Caco-2 (cell line): ENCODE measurements around the gene RSF1. TPM values are rescaled to one million over a fixed set of nuclear protein-coding genes. Genes with fewer than 3 reads are reported as not detected.

Source experiments
- BruUV-seq: library from RNA; stranded (reverse); fragments of 400-500 nt; replicated peaks from 2 replicates; lab custom pipeline; 2021; lab: Mats Ljungman, UMichigan
- CTCF ChIA-PET: fragments of 300-600 bp; sonication (Branson Sonifier 250); formaldehyde crosslinking; loops from one replicate; lab custom pipeline; 2022; ENCODE audit warnings: antibody characterized with exemption; lab: Charles Lee
- POLR2A ChIA-PET: fragments of 300-600 bp; sonication (Branson Sonifier 250); formaldehyde crosslinking; loops from one replicate; lab custom pipeline; 2022; ENCODE audit warnings: antibody characterized with exemption; lab: Charles Lee
- DNase-seq, 2 experiments: peaks; one replicate each; pipeline versions ENCODE4 v3.0.0 to v3.0.0-alpha.2; 2020 to 2022
- H3K27me3 ChIP-seq: replicated peaks from 2 replicates; pipeline ENCODE4 v1.6.0; 2011; ENCODE audit warnings: low read length; ENCODE audit not compliant: control insufficient read depth, insufficient read depth
- H3K36me3 ChIP-seq: 2 replicates; pipeline ENCODE4 v1.5.1; 2011; ENCODE audit warnings: low read length; ENCODE audit not compliant: control insufficient read depth, insufficient read depth
- H3K4me1 ChIP-seq: fragments of 250-450 bp; sonication (Bioruptor Pico); 2 replicates; pipeline ENCODE4 v1.5.1; 2020; ENCODE audit warnings: mild to moderate bottlenecking
- H3K4me3 ChIP-seq: 2 replicates; pipeline ENCODE4 v1.5.1; 2011; ENCODE audit warnings: low read depth, mild to moderate bottlenecking, control low read depth, low read length
- H3K9me3 ChIP-seq: fragments of 250-450 bp; sonication (Bioruptor Pico); 2 replicates; pipeline ENCODE4 v1.5.1; 2020; ENCODE audit warnings: mild to moderate bottlenecking, moderate library complexity
- H3K27ac Mint-ChIP-seq: one replicate; pipeline ENCODE4 v1.8.0; 2022; ENCODE audit warnings: mixed read lengths; ENCODE audit not compliant: unreplicated experiment
- H3K27me3 Mint-ChIP-seq: one replicate; pipeline ENCODE4 v1.8.0; 2022; ENCODE audit warnings: mixed read lengths; ENCODE audit not compliant: insufficient read depth, unreplicated experiment
- H3K36me3 Mint-ChIP-seq: one replicate; pipeline ENCODE4 v1.8.0; 2022; ENCODE audit warnings: mild to moderate bottlenecking, mixed read lengths; ENCODE audit not compliant: insufficient read depth, unreplicated experiment
- H3K4me1 Mint-ChIP-seq: one replicate; pipeline ENCODE4 v1.8.0; 2022; ENCODE audit warnings: low read depth, mixed read lengths; ENCODE audit not compliant: unreplicated experiment
- H3K4me3 Mint-ChIP-seq: one replicate; pipeline ENCODE4 v1.8.0; 2022; ENCODE audit warnings: mild to moderate bottlenecking, moderate library complexity, mixed read lengths; ENCODE audit not compliant: unreplicated experiment
- H3K9me3 Mint-ChIP-seq: one replicate; pipeline ENCODE4 v1.8.0; 2022; ENCODE audit warnings: mixed read lengths; ENCODE audit not compliant: unreplicated experiment
- intact Hi-C: fragments of 100-400 bp; cut with micrococcal nuclease; formaldehyde crosslinking; loops from one replicate; pipeline ENCODE4 v1.10.0; 2022; ENCODE audit not compliant: unreplicated experiment
- total RNA-seq: library from RNA; stranded (reverse); gene quantifications from 2 replicates; pipeline ENCODE4 v1.2.3, GENCODE V29; 2022
- TF ChIP-seq, protein P1 (sequence below), 2 experiments: fragments of 200-600 bp in 1 of 2; IDR thresholded peaks; 1 replicate in 1 of 2; 2 replicates in 1 of 2; pipeline versions ENCODE4 v1.5.1 to v1.8.0; 2011 to 2022; ENCODE audit warnings: antibody characterized with exemption in 1 of 2, control low read depth in 1 of 2, inconsistent platforms in 1 of 2, low read depth in 1 of 2, low read length in 1 of 2, mild to moderate bottlenecking in 1 of 2, moderate library complexity in 1 of 2; ENCODE audit not compliant: insufficient read depth in 1 of 2, severe bottlenecking in 1 of 2, unreplicated experiment in 1 of 2

Gene RSF1
- total RNA-seq, 1 experiment from 2014 or later = 121 TPM

DNA sequence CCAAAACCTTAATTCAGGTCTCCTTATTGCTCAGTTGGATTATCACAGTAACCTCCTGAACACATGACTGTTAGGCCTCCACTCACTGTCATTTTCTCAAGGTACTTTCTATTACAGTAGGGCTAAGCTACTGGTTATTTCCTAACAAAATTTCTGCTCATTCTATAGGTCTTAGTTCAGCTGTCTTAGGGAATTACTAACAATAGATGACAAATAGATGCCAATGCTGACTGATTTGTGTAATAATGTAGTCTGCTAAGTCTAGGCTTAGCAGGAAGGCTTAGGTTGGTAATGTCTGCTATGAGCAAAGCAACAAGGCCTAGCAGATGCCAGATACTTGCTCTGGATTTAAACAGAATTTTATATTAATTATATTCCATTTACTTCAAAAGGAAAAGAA lies 58.1 kb downstream of the RSF1 start:
- H3K27me3 ChIP-seq = no peaks in the 10 kb centered on the region
- H3K4me1 ChIP-seq = no peaks in the 10 kb centered on the region
- Mint-ChIP-seq H3K4me3 (no peak overlapping the region), H3K4me1 (peaks cover 13% of the 10 kb centered on the region), H3K27ac (no peak overlapping the region), H3K27me3 (no peaks in the 10 kb centered on the region), H3K9me3 (no peaks in the 10 kb centered on the region), H3K36me3 (peaks cover 34% of the 10 kb centered on the region)
- DNase-seq = no peak
- 0 out of 2 replicates have a peak, but pooled peaks cover 3% of the 10 kb centered on the region for H3K36me3 ChIP-seq
- CTCF ChIA-PET = no interaction called here
- TSS peak; percentile 12 for BruUV-seq
- no peaks in the 10 kb centered on the region for H3K9me3 ChIP-seq
- TF ChIP-seq, protein P1, sequence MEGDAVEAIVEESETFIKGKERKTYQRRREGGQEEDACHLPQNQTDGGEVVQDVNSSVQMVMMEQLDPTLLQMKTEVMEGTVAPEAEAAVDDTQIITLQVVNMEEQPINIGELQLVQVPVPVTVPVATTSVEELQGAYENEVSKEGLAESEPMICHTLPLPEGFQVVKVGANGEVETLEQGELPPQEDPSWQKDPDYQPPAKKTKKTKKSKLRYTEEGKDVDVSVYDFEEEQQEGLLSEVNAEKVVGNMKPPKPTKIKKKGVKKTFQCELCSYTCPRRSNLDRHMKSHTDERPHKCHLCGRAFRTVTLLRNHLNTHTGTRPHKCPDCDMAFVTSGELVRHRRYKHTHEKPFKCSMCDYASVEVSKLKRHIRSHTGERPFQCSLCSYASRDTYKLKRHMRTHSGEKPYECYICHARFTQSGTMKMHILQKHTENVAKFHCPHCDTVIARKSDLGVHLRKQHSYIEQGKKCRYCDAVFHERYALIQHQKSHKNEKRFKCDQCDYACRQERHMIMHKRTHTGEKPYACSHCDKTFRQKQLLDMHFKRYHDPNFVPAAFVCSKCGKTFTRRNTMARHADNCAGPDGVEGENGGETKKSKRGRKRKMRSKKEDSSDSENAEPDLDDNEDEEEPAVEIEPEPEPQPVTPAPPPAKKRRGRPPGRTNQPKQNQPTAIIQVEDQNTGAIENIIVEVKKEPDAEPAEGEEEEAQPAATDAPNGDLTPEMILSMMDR (IDR thresholded peaks at IDR 0.05; ENCODE audit: insufficient read depth in 1 of 2, low read depth in 1 of 2, low read length in 1 of 2, severe bottlenecking in 1 of 2, unreplicated experiment in 1 of 2) = no peak
- intact Hi-C loops = no loop called here
- POLR2A ChIA-PET = interaction anchor here (0.7 kb wide), 1 partner anchor 232 kb away, joined by 3 read pairs; the partner anchor contains the start of gene INTS4
- no peak overlapping the region for H3K4me3 ChIP-seq

DNA sequence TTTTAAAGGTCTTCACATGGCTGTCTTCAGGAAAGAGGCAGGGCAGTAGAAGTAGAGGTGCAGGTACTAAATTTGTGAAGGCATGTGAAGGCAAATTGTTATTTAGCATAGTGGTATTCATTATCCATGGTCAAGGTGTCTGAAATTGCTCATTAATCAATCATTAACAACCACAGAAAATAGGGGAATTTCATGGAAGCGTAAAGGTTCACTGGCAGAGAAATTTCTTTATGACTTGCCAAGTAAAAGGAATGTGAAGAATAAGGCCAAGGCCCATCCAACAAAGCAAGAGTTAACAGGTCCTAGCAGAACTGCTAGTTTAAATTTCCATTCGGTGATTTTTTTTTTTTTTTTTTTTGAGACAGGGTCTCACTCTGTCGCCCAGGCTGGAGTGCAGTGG lies 59.0 kb downstream of the RSF1 start:
- intact Hi-C loops = no loop called here
- H3K4me3 Mint-ChIP-seq = no peak overlapping the region
- 0 out of 2 replicates have a peak, but pooled peaks cover 3% of the 10 kb centered on the region for H3K36me3 ChIP-seq
- no peaks in the 10 kb centered on the region for H3K9me3 ChIP-seq
- no peaks in the 10 kb centered on the region for H3K9me3 Mint-ChIP-seq
- no peak overlapping the region for H3K27ac Mint-ChIP-seq
- peaks cover 39% of the 10 kb centered on the region for H3K36me3 Mint-ChIP-seq
- BruUV-seq = no TSS peak
- POLR2A ChIA-PET = no interaction called here
- no peak overlapping the region for H3K4me3 ChIP-seq
- TF ChIP-seq, protein P1 (IDR thresholded peaks at IDR 0.05; ENCODE audit: insufficient read depth in 1 of 2, low read depth in 1 of 2, low read length in 1 of 2, severe bottlenecking in 1 of 2, unreplicated experiment in 1 of 2) = no peak
- CTCF ChIA-PET = no interaction called here
- no peaks in the 10 kb centered on the region for H3K27me3 ChIP-seq
- peaks cover 17% of the 10 kb centered on the region for H3K4me1 Mint-ChIP-seq
- H3K4me1 ChIP-seq = no peaks in the 10 kb centered on the region
- no peak for DNase-seq
- no peaks in the 10 kb centered on the region for H3K27me3 Mint-ChIP-seq

DNA sequence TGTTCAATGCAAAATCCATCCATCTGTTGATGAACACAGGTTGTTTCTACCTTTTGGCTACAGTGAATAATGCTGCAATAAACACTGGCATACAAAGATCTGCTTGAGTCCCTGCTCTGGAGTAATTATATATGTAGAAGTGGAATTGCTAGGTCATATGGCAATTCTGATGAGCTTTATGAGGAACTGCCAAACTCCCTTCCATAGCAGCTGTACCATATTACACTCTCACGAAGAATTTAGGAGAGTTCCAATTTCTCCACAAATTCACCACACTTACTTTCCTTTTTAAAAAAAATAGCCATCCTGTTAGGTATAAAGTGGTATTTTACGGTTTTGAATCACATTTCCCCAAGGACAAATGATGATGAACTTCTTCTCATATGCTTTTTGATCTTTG lies 62.2 kb downstream of the RSF1 start:
- Histone ChIP-seq H3K9me3 (no peaks in the 10 kb centered on the region), H3K36me3 (0 out of 2 replicates have a peak, but pooled peaks cover 1% of the 10 kb centered on the region), H3K4me3 (no peak overlapping the region), H3K4me1 (peaks cover 8% of the 10 kb centered on the region), H3K27me3 (no peaks in the 10 kb centered on the region)
- BruUV-seq = no TSS peak
- POLR2A ChIA-PET = no interaction called here
- Mint-ChIP-seq H3K27me3 (no peaks in the 10 kb centered on the region), H3K27ac (no peak overlapping the region), H3K4me1 (peaks cover 22% of the 10 kb centered on the region), H3K36me3 (peaks cover 52% of the 10 kb centered on the region), H3K4me3 (no peak overlapping the region), H3K9me3 (peaks cover 10% of the 10 kb centered on the region)
- intact Hi-C loops = no loop called here
- DNase-seq = no peak
- CTCF ChIA-PET = no interaction called here
- TF ChIP-seq, protein P1 (IDR thresholded peaks at IDR 0.05; ENCODE audit: insufficient read depth in 1 of 2, low read depth in 1 of 2, low read length in 1 of 2, severe bottlenecking in 1 of 2, unreplicated experiment in 1 of 2) = no peak
